Endothelial cell of umbilical vein (primary cell): ENCODE data around the gene MRTFA. TPM values are rescaled to one million over a fixed set of nuclear protein-coding genes. Genes with fewer than 3 reads are reported as not detected.

Experiments
- BruUV-seq: library from RNA; stranded (reverse); fragments of 400-500 nt; replicated peaks from 2 replicates; lab custom pipeline; 2021; lab: Mats Ljungman, UMichigan
- CTCF ChIA-PET: fragments of 300-600, 350-600 bp; sonication (Branson Sonifier 250); formaldehyde crosslinking; loops from one replicate; lab custom pipeline; 2021; ENCODE audit warnings: antibody characterized with exemption, inconsistent platforms; lab: Charles Lee
- POLR2A ChIA-PET: fragments of 300-600, 350-600 bp; sonication (Branson Sonifier 250); formaldehyde crosslinking; loops from one replicate; lab custom pipeline; 2021; ENCODE audit warnings: antibody characterized with exemption, inconsistent platforms; lab: Charles Lee
- DNase-seq: peaks from one replicate; pipeline ENCODE4 v3.0.0-alpha.2; 2011; ENCODE audit warnings: low read depth, low spot score
- FAIRE-seq: peaks from 2 replicates; lab custom pipeline; 2011; peaks lifted over from hg19 to GRCh38; lab: Jason Lieb, UNC
- H2AFZ ChIP-seq: 2 replicates; pipeline ENCODE4 v1.6.0; 2012; ENCODE audit warnings: low read depth, low read length, control low read depth, inconsistent platforms
- H3K27ac ChIP-seq: 2 replicates; pipeline ENCODE4 v1.5.1; 2011; ENCODE audit warnings: low read depth, mild to moderate bottlenecking, control low read depth, low read length, moderate library complexity; ENCODE audit not compliant: insufficient read depth
- H3K27me3 ChIP-seq, 2 experiments: 2 replicates each; pipeline versions ENCODE4 v1.6.0 to v1.6.1; 2011; ENCODE audit warnings: low read length in 2 of 2, mixed read lengths in 1 of 2; ENCODE audit not compliant: control insufficient read depth in 2 of 2, insufficient read depth in 2 of 2
- H3K36me3 ChIP-seq, 2 experiments: 2 replicates in 1 of 2; 3 replicates in 1 of 2; pipeline ENCODE4 v1.5.1; 2011; ENCODE audit warnings: low read length in 2 of 2, mild to moderate bottlenecking in 1 of 2, moderate library complexity in 1 of 2; ENCODE audit not compliant: control insufficient read depth in 2 of 2, insufficient read depth in 2 of 2; ENCODE audit errors: extremely low read depth in 1 of 2
- H3K4me1 ChIP-seq: 3 replicates; pipeline ENCODE4 v1.5.1; 2011; ENCODE audit warnings: mild to moderate bottlenecking, low read length; ENCODE audit not compliant: control insufficient read depth, insufficient read depth; ENCODE audit errors: extremely low read depth
- H3K4me2 ChIP-seq: 2 replicates; pipeline ENCODE4 v1.6.1; 2011; ENCODE audit warnings: low read length, control low read depth, mixed read lengths; ENCODE audit not compliant: insufficient read depth
- H3K4me3 ChIP-seq, 3 experiments: fragments of 200-600 bp in 1 of 3; sonication (generic), shearing (Covaris generic) in 1 of 3; replicated peaks in 1 of 3; 2 replicates each; pipeline ENCODE4 v1.5.1; 2011 to 2016; ENCODE audit warnings: control low read depth in 3 of 3, low read length in 3 of 3, mild to moderate bottlenecking in 2 of 3, inconsistent platforms in 1 of 3, low read depth in 1 of 3, moderate library complexity in 1 of 3; ENCODE audit not compliant: insufficient read depth in 1 of 3
- H3K79me2 ChIP-seq: 2 replicates; pipeline ENCODE4 v1.6.0; 2012; ENCODE audit warnings: low read length, inconsistent platforms; ENCODE audit not compliant: control insufficient read depth, insufficient read depth
- H3K9ac ChIP-seq: replicated peaks from 2 replicates; pipeline ENCODE3; 2011; ENCODE audit warnings: low read length, control low read depth; ENCODE audit not compliant: insufficient read depth; ENCODE audit errors: extremely low read depth
- H3K9me1 ChIP-seq: replicated peaks from 3 replicates; pipeline ENCODE4 v1.6.0; 2011; ENCODE audit warnings: mild to moderate bottlenecking, low read length; ENCODE audit not compliant: control insufficient read depth, insufficient read depth; ENCODE audit errors: extremely low read depth
- H3K9me3 ChIP-seq: replicated peaks from 2 replicates; pipeline ENCODE4 v1.5.1; 2012; ENCODE audit warnings: low read length, inconsistent platforms; ENCODE audit not compliant: control insufficient read depth, insufficient read depth
- H4K20me1 ChIP-seq: replicated peaks from 2 replicates; pipeline ENCODE3; 2011; ENCODE audit warnings: mild to moderate bottlenecking, low read length; ENCODE audit not compliant: control insufficient read depth, insufficient read depth; ENCODE audit errors: extremely low read depth
- EZH2 ChIP-seq: IDR thresholded peaks from 2 replicates; pipeline ENCODE4 v1.6.1; 2012; ENCODE audit warnings: borderline replicate concordance, low read depth, mild to moderate bottlenecking, moderate library complexity, low read length, inconsistent platforms; ENCODE audit not compliant: severe bottlenecking
- FOS ChIP-seq: IDR thresholded peaks from 2 replicates; pipeline ENCODE4 v1.6.1; 2011; ENCODE audit warnings: mild to moderate bottlenecking, low read length, moderate library complexity, borderline replicate concordance; ENCODE audit not compliant: insufficient read depth
- GATA2 ChIP-seq: IDR thresholded peaks from 2 replicates; pipeline ENCODE4 v1.7.0; 2011; ENCODE audit warnings: low read depth, mild to moderate bottlenecking, moderate library complexity, mixed read lengths, low read length; ENCODE audit not compliant: insufficient read length, insufficient read depth
- JUN ChIP-seq: IDR thresholded peaks from 2 replicates; pipeline ENCODE4 v1.6.1; 2011; ENCODE audit warnings: borderline replicate concordance, low read depth; ENCODE audit not compliant: insufficient read length, insufficient read depth
- MYC ChIP-seq: IDR thresholded peaks from one replicate; pipeline ENCODE4 v1.6.1; 2011; ENCODE audit warnings: mild to moderate bottlenecking, low read depth, low read length
- POLR2A ChIP-seq: IDR thresholded peaks from 2 replicates; pipeline ENCODE4 v1.6.1; 2012; ENCODE audit warnings: low read depth, mild to moderate bottlenecking, control low read depth, low read length
- POLR2AphosphoS5 ChIP-seq: IDR thresholded peaks from 2 replicates; pipeline ENCODE4 v1.6.1; 2012; ENCODE audit warnings: low read depth, mild to moderate bottlenecking, control low read depth, low read length, moderate library complexity; ENCODE audit not compliant: insufficient read depth
- dilution Hi-C: fragments of 300-500 bp; cut with MboI; formaldehyde crosslinking; loops from one replicate; pipeline ENCODE4 v1.15.0; 2019; ENCODE audit warnings: low sequenced_read_pairs; ENCODE audit not compliant: extremely low pct_ligation_motif_present
- intact Hi-C: fragments of 100-400 bp; cut with micrococcal nuclease; formaldehyde crosslinking; loops from one replicate; pipeline ENCODE4 v1.10.0; 2022
- polyA plus RNA-seq, 4 experiments: library from polyadenylated mRNA; depleted of rRNA in 3 of 4; stranded (reverse) in 3 of 4; unstranded in 1 of 4; fragments of >200 nt; gene quantifications; 2 replicates each; pipeline versions ENCODE4 v1.2.1 to v1.2.3, GENCODE V29; 2011 to 2012; ENCODE audit warnings: missing spikeins in 1 of 4
- total RNA-seq: library from RNA; stranded (reverse); gene quantifications from 2 replicates; pipeline ENCODE4 v1.2.3, GENCODE V29; 2021
- TF ChIP-seq, protein P1 (sequence below): IDR thresholded peaks from 2 replicates; pipeline ENCODE4 v1.6.1; 2011; ENCODE audit not compliant: insufficient read depth, insufficient read length
- TF ChIP-seq, protein P2 (sequence below), 2 donors: IDR thresholded peaks; 1 replicate in 1 of 2; 2 replicates in 1 of 2; pipeline ENCODE4 v1.5.1; 2011; ENCODE audit warnings: low read length in 2 of 2, mild to moderate bottlenecking in 2 of 2, moderate library complexity in 2 of 2, control low read depth in 1 of 2, inconsistent platforms in 1 of 2, low read depth in 1 of 2; ENCODE audit not compliant: insufficient read depth in 1 of 2; ENCODE audit errors: extremely low read depth in 1 of 2

MRTFA gene
- total and polyA plus RNA-seq, 2 donors (not counting 3 experiments of a cell fraction or from before 2014, with no cell fraction given): 13.6 to 44.1 TPM

DNA sequence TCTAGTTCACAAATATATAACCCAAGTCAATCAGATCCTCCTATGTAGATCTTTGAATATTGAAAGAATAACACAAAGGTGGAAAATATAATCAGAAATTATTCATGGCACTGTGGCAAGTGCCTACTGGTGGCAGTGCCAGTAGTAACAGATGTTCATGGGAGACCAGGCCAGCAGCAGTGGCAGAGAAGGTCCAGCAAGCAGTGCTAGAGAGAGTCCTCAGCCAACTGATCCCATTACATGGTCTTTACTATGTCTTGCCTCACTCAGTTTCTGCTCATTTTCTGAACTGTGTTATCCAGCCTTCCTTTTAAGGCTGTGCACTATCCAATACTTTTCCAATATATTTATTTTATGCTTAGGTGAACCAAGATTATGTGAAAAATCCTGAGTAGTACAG is 124.9 kb downstream of the MRTFA start:
- Histone ChIP-seq H3K9ac (no peak overlapping the region), H3K27ac (no peak overlapping the region), H2AFZ (no peak overlapping the region), H3K36me3 (no peaks in the 10 kb centered on the region), H3K9me1 (no peaks in the 10 kb centered on the region), H3K4me1 (no peaks in the 10 kb centered on the region), H3K4me3 (no peak overlapping the region), H4K20me1 (no peaks in the 10 kb centered on the region), H3K9me3 (no peaks in the 10 kb centered on the region), H3K79me2 (no peaks in the 10 kb centered on the region), H3K27me3 (no peaks in the 10 kb centered on the region), H3K4me2 (no peak overlapping the region)
- FAIRE-seq (no peak), DNase-seq (no peak)
- ChIA-PET CTCF (interaction anchor here (1.2 to 1.4 kb wide), 2 partner anchors 22 to 123 kb away, joined by 3 to 5 read pairs; no protein-coding TSS in a partner anchor), POLR2A (no interaction called here)
- TF ChIP-seq, protein P1, sequence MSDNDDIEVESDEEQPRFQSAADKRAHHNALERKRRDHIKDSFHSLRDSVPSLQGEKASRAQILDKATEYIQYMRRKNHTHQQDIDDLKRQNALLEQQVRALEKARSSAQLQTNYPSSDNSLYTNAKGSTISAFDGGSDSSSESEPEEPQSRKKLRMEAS: no peak
- no peak for TF ChIP-seq GATA2
- TF ChIP-seq MYC: no peak
- TF ChIP-seq, protein P2, sequence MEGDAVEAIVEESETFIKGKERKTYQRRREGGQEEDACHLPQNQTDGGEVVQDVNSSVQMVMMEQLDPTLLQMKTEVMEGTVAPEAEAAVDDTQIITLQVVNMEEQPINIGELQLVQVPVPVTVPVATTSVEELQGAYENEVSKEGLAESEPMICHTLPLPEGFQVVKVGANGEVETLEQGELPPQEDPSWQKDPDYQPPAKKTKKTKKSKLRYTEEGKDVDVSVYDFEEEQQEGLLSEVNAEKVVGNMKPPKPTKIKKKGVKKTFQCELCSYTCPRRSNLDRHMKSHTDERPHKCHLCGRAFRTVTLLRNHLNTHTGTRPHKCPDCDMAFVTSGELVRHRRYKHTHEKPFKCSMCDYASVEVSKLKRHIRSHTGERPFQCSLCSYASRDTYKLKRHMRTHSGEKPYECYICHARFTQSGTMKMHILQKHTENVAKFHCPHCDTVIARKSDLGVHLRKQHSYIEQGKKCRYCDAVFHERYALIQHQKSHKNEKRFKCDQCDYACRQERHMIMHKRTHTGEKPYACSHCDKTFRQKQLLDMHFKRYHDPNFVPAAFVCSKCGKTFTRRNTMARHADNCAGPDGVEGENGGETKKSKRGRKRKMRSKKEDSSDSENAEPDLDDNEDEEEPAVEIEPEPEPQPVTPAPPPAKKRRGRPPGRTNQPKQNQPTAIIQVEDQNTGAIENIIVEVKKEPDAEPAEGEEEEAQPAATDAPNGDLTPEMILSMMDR (IDR thresholded peaks at IDR 0.05; ENCODE audit: extremely low read depth in 1 of 2, insufficient read depth in 1 of 2, low read depth in 1 of 2, low read length in 2 of 2): no peak
- no peak for TF ChIP-seq POLR2A
- no peak for TF ChIP-seq EZH2
- TF ChIP-seq JUN: no peak
- no peak for TF ChIP-seq FOS
- TF ChIP-seq POLR2AphosphoS5: no peak
- BruUV-seq: no TSS peak
- intact Hi-C loops: no loop called here
- dilution Hi-C loops: no loop called here
